Suprapubic skin (tissue), 4 donors: ENCODE data around the gene EIF2B5.

Source experiments
- POLR2A ChIP-seq, 2 donors: fragments of 450-650 bp; IDR thresholded peaks; one replicate each; pipeline ENCODE4 v1.6.1; 2017; ENCODE audit warnings: antibody characterized with exemption in 2 of 2, mild to moderate bottlenecking in 2 of 2, moderate library complexity in 2 of 2
- POLR2AphosphoS5 ChIP-seq, 3 donors: sonication (generic); formaldehyde crosslinking; IDR thresholded peaks; one replicate each; pipeline ENCODE4 v1.6.1; 2017; ENCODE audit warnings: antibody characterized with exemption in 3 of 3

DNA sequence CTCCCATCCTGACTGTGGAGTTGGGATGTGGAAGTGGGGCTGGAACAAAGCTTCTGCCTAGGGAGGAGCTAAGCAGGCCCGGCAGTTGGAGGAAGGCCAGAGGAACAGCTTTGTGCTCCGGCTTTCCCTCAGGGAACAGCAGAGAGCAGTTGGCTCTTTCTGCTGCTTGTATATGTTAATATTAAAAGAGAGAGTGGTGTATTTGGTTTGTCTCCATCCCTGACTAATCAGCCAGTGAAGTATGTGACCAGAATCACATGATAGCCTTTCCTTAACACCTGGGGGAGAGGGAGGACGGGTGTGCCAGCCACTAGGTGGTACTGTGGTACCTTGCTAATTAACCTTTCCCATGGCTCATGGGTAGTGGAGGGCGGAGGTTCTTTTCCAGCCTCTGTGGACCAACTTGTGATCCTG, 10.0 kb downstream of the EIF2B5 start:
- TF ChIP-seq POLR2A (IDR thresholded peaks at IDR 0.05): no peak
- TF ChIP-seq POLR2AphosphoS5 (IDR thresholded peaks at IDR 0.05): no peak
